Esophagus squamous epithelium (tissue), 4 donors: ENCODE measurements around the gene TMEM9.

Experiments used
- POLR2A ChIP-seq, 4 donors: fragments of 450-650 bp; IDR thresholded peaks; one replicate each; pipeline ENCODE4 v1.6.1; 2017; ENCODE audit warnings: antibody characterized with exemption in 4 of 4, mild to moderate bottlenecking in 4 of 4, moderate library complexity in 3 of 4
- TF ChIP-seq, protein P1 (sequence below), 6 experiments: fragments of 450-650 bp in 4 of 6; fragments of 200-600 bp in 2 of 6; sonication (generic) in 2 of 6; IDR thresholded peaks; one replicate each; pipeline ENCODE4 v1.5.1; 2016 to 2019; ENCODE audit warnings: antibody characterized with exemption in 6 of 6, mild to moderate bottlenecking in 4 of 6, moderate library complexity in 4 of 6

DNA sequence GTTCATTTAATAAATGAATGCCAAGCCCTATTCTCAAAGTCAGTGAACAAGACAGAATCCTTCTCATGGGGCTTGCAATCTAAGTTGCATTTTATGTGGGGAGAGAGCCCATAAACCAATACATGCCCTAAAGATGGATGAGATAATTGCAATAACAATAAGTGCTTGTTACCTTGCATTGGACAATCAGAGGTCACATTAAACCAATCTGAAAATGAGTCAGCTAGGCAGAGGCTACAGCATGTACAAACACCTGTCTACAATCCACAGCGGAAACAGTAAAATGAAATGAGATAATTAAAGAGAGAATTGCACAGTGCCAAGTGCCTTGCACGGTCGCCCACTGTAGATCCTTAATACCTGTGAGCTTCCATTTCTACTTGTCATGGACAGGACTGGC is 28.9 kb upstream of the TMEM9 start:
- TF ChIP-seq, protein P1, sequence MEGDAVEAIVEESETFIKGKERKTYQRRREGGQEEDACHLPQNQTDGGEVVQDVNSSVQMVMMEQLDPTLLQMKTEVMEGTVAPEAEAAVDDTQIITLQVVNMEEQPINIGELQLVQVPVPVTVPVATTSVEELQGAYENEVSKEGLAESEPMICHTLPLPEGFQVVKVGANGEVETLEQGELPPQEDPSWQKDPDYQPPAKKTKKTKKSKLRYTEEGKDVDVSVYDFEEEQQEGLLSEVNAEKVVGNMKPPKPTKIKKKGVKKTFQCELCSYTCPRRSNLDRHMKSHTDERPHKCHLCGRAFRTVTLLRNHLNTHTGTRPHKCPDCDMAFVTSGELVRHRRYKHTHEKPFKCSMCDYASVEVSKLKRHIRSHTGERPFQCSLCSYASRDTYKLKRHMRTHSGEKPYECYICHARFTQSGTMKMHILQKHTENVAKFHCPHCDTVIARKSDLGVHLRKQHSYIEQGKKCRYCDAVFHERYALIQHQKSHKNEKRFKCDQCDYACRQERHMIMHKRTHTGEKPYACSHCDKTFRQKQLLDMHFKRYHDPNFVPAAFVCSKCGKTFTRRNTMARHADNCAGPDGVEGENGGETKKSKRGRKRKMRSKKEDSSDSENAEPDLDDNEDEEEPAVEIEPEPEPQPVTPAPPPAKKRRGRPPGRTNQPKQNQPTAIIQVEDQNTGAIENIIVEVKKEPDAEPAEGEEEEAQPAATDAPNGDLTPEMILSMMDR (IDR thresholded peaks at IDR 0.05), result no peak
- no peak for TF ChIP-seq POLR2A (IDR thresholded peaks at IDR 0.05)
